AG04449 (cell line): ENCODE data around the gene CMBL.

ENCODE experiments used
- CTCF ChIA-PET: fragments of 350-600 bp; formaldehyde crosslinking; extraction: SDS; loops from one replicate; lab custom pipeline; 2021; ENCODE audit warnings: antibody characterized with exemption; lab: Yijun Ruan, JAX
- POLR2A ChIA-PET: fragments of 400-600, 350-600 bp; formaldehyde crosslinking; extraction: SDS; loops from one replicate; lab custom pipeline; 2020; ENCODE audit warnings: antibody characterized with exemption, inconsistent platforms; lab: Yijun Ruan, JAX
- DNase-seq: peaks from one replicate; pipeline ENCODE4 v3.0.0-alpha.2; 2010; ENCODE audit warnings: low read depth, low spot score
- H3K4me3 ChIP-seq: 2 replicates; pipeline ENCODE4 v1.5.1; 2011; ENCODE audit warnings: low read depth, mild to moderate bottlenecking, control low read depth, low read length
- CTCF ChIP-seq: IDR thresholded peaks from one replicate; pipeline ENCODE4 v1.5.1; 2011; ENCODE audit warnings: mild to moderate bottlenecking, moderate library complexity, low read length, control low read depth, inconsistent platforms; ENCODE audit not compliant: insufficient read depth; ENCODE audit errors: missing control alignments

CMBL gene

DNA sequence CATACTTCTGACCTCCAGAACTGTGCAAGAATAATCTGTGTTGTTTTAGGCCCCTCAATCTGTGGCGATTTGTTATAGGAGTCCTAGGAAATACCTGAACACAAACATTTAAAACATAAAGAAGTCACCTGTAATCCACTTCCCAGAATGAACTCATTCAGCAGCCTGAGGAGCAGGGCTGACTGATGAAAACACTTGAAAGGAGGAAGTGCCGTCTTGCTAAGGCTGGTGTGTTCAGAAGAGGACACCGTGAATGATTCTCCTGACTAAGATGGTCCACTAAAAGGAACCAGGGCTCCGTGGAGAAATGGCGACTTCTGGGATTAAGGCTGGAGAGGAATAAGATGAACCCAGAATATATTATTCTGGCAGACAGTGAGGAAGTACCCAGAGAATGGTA, 27.1 kb upstream of the CMBL start:
- no peak overlapping the region for H3K4me3 ChIP-seq
- DNase-seq: no peak
- ChIA-PET POLR2A (no interaction called here), CTCF (interaction anchor here (1.2 kb wide), 1 partner anchor 51 kb away, joined by 4 read pairs; no protein-coding TSS in a partner anchor)
- no peak for TF ChIP-seq CTCF

DNA sequence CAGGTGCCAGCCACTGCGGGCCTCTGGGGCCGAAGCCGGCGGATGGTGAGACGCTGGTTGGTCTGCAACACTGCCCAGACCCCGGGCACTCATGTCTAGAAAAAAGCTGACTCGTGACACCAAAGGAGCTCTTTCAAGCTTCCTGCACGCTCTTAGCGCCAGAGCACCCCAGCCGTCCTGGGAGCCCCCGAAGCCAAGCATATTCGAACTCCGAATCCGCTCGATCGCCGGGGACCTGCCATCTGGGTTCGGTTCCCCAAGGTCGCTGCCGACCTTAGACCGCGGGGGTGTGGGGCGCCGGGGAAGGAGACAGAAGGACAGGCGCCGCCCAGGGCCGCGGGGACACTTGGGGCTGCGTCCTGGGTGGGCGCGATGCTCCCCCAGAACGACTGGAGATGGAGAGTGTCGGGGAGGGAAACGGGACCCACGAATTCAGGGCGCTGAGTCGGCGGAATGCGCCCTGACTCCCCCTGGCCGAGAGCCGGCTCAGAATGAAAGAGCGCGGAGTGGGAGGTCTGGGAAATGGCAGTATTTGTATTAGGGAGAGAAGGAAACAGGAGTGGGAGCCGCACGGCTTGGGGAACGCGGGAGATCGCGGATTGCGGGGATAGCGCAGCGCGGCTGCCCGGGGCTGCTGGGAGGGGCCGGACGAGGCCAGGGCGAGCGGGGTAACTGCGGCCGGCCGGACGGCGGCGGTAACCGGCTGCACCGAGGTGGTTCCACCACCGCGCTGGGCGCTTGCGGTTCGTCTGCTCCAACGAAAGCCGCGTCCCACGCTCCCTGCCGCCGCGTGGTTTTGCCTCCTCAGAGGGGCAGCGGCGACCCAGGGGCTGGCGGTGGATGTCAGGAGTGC, 25.7 kb upstream of the CMBL start:
- DNase-seq: no peak
- ChIA-PET CTCF (interaction anchor here (1.2 to 2.1 kb wide), 2 partner anchors 49 to 50 kb away, joined by 4 to 6 read pairs; no protein-coding TSS in a partner anchor), POLR2A (no interaction called here)
- TF ChIP-seq CTCF: peak; percentile 23
- H3K4me3 ChIP-seq: peak overlapping the region; percentile 59

DNA sequence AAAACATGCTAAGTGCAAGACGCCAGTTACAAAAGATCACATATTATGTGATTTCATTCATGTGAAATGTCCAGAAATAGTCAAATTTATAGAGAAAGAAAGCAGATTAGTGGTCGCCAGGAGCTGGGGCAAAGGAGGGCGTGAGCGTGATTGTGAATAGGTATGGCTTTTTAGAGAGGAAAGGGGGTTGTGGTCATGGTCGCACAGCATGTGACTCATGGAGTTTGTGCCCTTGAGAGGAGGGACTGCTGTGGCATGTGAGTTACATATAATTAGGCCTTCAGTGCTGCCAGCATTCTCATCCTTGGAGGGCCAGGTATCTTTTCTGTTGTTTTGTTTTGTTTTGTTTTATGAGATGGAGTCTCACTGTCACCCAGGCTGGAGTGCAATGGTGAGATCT, 24.6 kb upstream of the CMBL start:
- H3K4me3 ChIP-seq: no peak overlapping the region
- ChIA-PET POLR2A (interaction anchor here (1.2 kb wide), 1 partner anchor 21 kb away, joined by 5 read pairs; the partner anchor contains the start of gene MARCHF6), CTCF (interaction anchor here (0.6 to 2.1 kb wide), 2 partner anchors 11 to 48 kb away, joined by 3 to 6 read pairs; no protein-coding TSS in a partner anchor)
- no peak for DNase-seq
- no peak for TF ChIP-seq CTCF

- POLR2A ChIA-PET: interaction anchor here (1.2 kb wide), 1 partner anchor 22 kb away, joined by 5 read pairs; the partner anchor contains the start of gene MARCHF6
- CTCF ChIA-PET: interaction anchor here (1.3 to 2.1 kb wide), 2 partner anchors 33 to 47 kb away, joined by 3 to 6 read pairs; no protein-coding TSS in a partner anchor
- no peak for TF ChIP-seq CTCF
- DNase-seq: peak; percentile 72
- no peak overlapping the region for H3K4me3 ChIP-seq
These were observed 23.7 kb upstream of the CMBL start for GRCh38 chr5:10331341-10331796.

DNA sequence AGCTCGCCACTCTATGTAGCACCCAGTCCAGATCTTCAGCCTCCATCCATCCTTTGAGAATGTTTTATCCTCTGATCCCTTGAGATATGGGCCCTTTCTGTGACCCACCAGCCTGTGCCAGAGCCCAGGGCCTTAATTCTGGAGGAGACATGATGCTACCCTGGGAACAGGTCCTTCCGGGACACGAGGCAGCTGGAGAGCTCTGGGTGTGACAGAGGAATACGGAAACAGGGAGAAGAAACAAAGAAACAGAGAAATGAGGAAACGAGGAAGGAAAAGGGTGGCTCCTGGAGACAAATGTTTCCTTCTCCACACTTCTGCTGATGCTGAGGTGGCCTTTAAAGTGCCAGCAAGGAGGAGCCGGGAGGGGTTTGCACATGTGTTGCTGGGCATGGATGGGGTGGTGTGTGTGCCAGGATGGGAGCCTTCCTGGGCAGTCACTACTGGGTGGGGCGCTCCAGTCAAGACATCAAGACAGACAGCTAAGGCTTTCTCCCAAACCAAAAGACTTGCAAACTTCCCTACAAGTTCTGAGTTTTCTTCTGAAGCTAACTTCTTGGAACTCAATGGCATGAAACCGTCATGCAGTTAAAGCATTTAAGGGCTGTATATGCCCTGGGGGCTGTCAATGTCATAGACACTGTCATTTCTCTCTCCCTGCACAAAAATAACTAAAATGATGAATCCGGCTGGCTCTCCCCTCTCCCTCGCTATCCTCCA, 23.0 kb upstream of the CMBL start:
- H3K4me3 ChIP-seq: no peak overlapping the region
- TF ChIP-seq CTCF: no peak
- no peak for DNase-seq
- CTCF ChIA-PET: interaction anchor here (1.1 to 2.6 kb wide), 4 partner anchors 22 to 93 kb away, joined by 3 to 12 read pairs (median 4); no protein-coding TSS in a partner anchor
- POLR2A ChIA-PET: interaction anchor here (1.8 kb wide), 1 partner anchor 23 kb away, joined by 10 read pairs; the partner anchor contains the start of gene MARCHF6
